Adipocyte (in vitro differentiated cells): Measurements from ENCODE around the gene ANKRD13D.

Experiments
- DNase-seq: peaks from one replicate; pipeline ENCODE4 v3.0.0-alpha.2; 2015; ENCODE audit warnings: low read depth
- H3K27me3 ChIP-seq: replicated peaks from 2 replicates; pipeline ENCODE4 v1.7.0; 2013; ENCODE audit warnings: mild to moderate bottlenecking, low read length, moderate library complexity; ENCODE audit not compliant: control insufficient read depth, insufficient read depth
- H3K36me3 ChIP-seq: 2 replicates; pipeline ENCODE4 v1.7.0; 2013; ENCODE audit warnings: low read length, mild to moderate bottlenecking, moderate library complexity; ENCODE audit not compliant: control insufficient read depth, insufficient read depth, severe bottlenecking
- H3K4me1 ChIP-seq: 2 replicates; pipeline ENCODE4 v1.7.0; 2013; ENCODE audit warnings: mild to moderate bottlenecking, low read length, moderate library complexity; ENCODE audit not compliant: control insufficient read depth, insufficient read depth
- H3K4me3 ChIP-seq: 2 replicates; pipeline ENCODE4 v1.7.0; 2013; ENCODE audit warnings: mild to moderate bottlenecking, low read length, moderate library complexity
- H3K9ac ChIP-seq: 2 replicates; pipeline ENCODE4 v1.7.0; 2013; ENCODE audit warnings: mild to moderate bottlenecking, low read length, moderate library complexity
- H3K9me3 ChIP-seq: 2 replicates; pipeline ENCODE4 v1.7.0; 2013; ENCODE audit warnings: mild to moderate bottlenecking, low read length, moderate library complexity; ENCODE audit not compliant: control insufficient read depth

ANKRD13D gene

GRCh38 chr11:67302571-67303131 is 13.5 kb downstream of the ANKRD13D start:
- peaks cover 41% of the 10 kb centered on the region for H3K36me3 ChIP-seq
- H3K4me1 ChIP-seq, result peaks cover 16% of the 10 kb centered on the region
- H3K27me3 ChIP-seq, result no peaks in the 10 kb centered on the region
- H3K4me3 ChIP-seq, result peak overlapping the region; percentile 90
- no peak for DNase-seq
- peak overlapping the region; percentile 89 for H3K9ac ChIP-seq
- H3K9me3 ChIP-seq, result no peaks in the 10 kb centered on the region

GRCh38 chr11:67303132-67303834 is 14.2 kb downstream of the ANKRD13D start, which contains the start of gene SSH3:
Gene SSH3 (plus strand): TSS chr11:67303530. CDS start chr11:67303626, 96 bp downstream.
- Histone ChIP-seq H3K36me3 (peaks cover 46% of the 10 kb centered on the region), H3K9ac (peak within 1 kb of the TSS; percentile 89), H3K4me3 (peak within 1 kb of the TSS; percentile 90), H3K4me1 (peaks cover 16% of the 10 kb centered on the region), H3K9me3 (no peaks in the 10 kb centered on the region), H3K27me3 (no peaks in the 10 kb centered on the region)
- DNase-seq, result peak; percentile 81

- Histone ChIP-seq H3K9ac (peak overlapping the region; percentile 89), H3K36me3 (peaks cover 46% of the 10 kb centered on the region), H3K4me3 (peak overlapping the region; percentile 90), H3K4me1 (peaks cover 16% of the 10 kb centered on the region), H3K27me3 (no peaks in the 10 kb centered on the region), H3K9me3 (no peaks in the 10 kb centered on the region)
- peak; percentile 54 for DNase-seq
These were observed 14.8 kb downstream of the ANKRD13D start for GRCh38 chr11:67303835-67304411.

GRCh38 chr11:67304511-67305113 is 15.5 kb downstream of the ANKRD13D start:
- Histone ChIP-seq H3K36me3 (peaks cover 45% of the 10 kb centered on the region), H3K4me3 (peak overlapping the region; percentile 90), H3K9me3 (no peaks in the 10 kb centered on the region), H3K4me1 (peaks cover 16% of the 10 kb centered on the region), H3K27me3 (no peaks in the 10 kb centered on the region), H3K9ac (peak overlapping the region; percentile 89)
- no peak for DNase-seq

- no peak for DNase-seq
- H3K4me3 ChIP-seq, result no peak overlapping the region
These were observed 17.9 kb downstream of the ANKRD13D start for GRCh38 chr11:67306769-67307544.

GRCh38 chr11:67307545-67308001 is 18.5 kb downstream of the ANKRD13D start:
- H3K4me3 ChIP-seq, result no peak overlapping the region
- H3K9ac ChIP-seq, result no peak overlapping the region
- H3K9me3 ChIP-seq, result no peaks in the 10 kb centered on the region
- H3K36me3 ChIP-seq, result peaks cover 28% of the 10 kb centered on the region
- peaks cover 12% of the 10 kb centered on the region for H3K4me1 ChIP-seq
- no peak for DNase-seq
- no peaks in the 10 kb centered on the region for H3K27me3 ChIP-seq

More at GRCh38 chr11:67306769-67307544, 17.9 kb downstream of the ANKRD13D start:
- Histone ChIP-seq H3K9ac (no peak overlapping the region), H3K36me3 (peaks cover 28% of the 10 kb centered on the region), H3K4me1 (peaks cover 16% of the 10 kb centered on the region), H3K9me3 (no peaks in the 10 kb centered on the region), H3K27me3 (no peaks in the 10 kb centered on the region)

GRCh38 chr11:67308031-67308866 is 19.1 kb downstream of the ANKRD13D start:
- Histone ChIP-seq H3K4me3 (no peak overlapping the region), H3K9me3 (no peaks in the 10 kb centered on the region), H3K9ac (no peak overlapping the region), H3K27me3 (no peaks in the 10 kb centered on the region), H3K4me1 (peaks cover 7% of the 10 kb centered on the region), H3K36me3 (peaks cover 28% of the 10 kb centered on the region)
- no peak for DNase-seq

- H3K27me3 ChIP-seq, result no peaks in the 10 kb centered on the region
- H3K4me3 ChIP-seq, result no peak overlapping the region
- DNase-seq, result no peak
- H3K4me1 ChIP-seq, result peaks cover 6% of the 10 kb centered on the region
- H3K9ac ChIP-seq, result no peak overlapping the region
- H3K9me3 ChIP-seq, result no peaks in the 10 kb centered on the region
- H3K36me3 ChIP-seq, result peaks cover 28% of the 10 kb centered on the region
These were observed 20.1 kb downstream of the ANKRD13D start for GRCh38 chr11:67309166-67309565.

GRCh38 chr11:67309661-67310061 is 20.6 kb downstream of the ANKRD13D start:
- no peak for DNase-seq
- H3K9me3 ChIP-seq, result no peaks in the 10 kb centered on the region
- H3K4me1 ChIP-seq, result peaks cover under 1% of the 10 kb centered on the region
- H3K9ac ChIP-seq, result no peak overlapping the region
- peaks cover 28% of the 10 kb centered on the region for H3K36me3 ChIP-seq
- H3K27me3 ChIP-seq, result no peaks in the 10 kb centered on the region
- no peak overlapping the region for H3K4me3 ChIP-seq
